Tibial nerve (tissue), 4 donors: ENCODE results near the gene NFATC3. TPM values are rescaled to one million over a fixed set of nuclear protein-coding genes. Genes with fewer than 3 reads are reported as not detected.

Experiments
- DNase-seq, 2 donors: peaks; one replicate each; pipeline ENCODE4 v3.0.0-alpha.2; 2019; ENCODE audit warnings: low spot score in 2 of 2
- H3K27ac ChIP-seq, 4 donors: fragments of 200-600 bp; sonication (generic) in 3 of 4; one replicate each; pipeline ENCODE4 v1.5.1; 2017 to 2019; ENCODE audit warnings: mild to moderate bottlenecking in 1 of 4
- H3K27me3 ChIP-seq, 2 donors: fragments of 200-600 bp; sonication (generic) in 1 of 2; one replicate each; pipeline versions ENCODE4 v1.5.1 to v1.6.0; 2017 to 2019
- H3K36me3 ChIP-seq, 3 donors: fragments of 200-600 bp; sonication (generic); one replicate each; pipeline ENCODE4 v1.5.1; 2018 to 2019
- H3K4me1 ChIP-seq, 4 donors: fragments of 200-600 bp; sonication (generic) in 3 of 4; one replicate each; pipeline ENCODE4 v1.5.1; 2017 to 2019
- H3K4me3 ChIP-seq, 4 donors: fragments of 200-600 bp; sonication (generic) in 3 of 4; one replicate each; pipeline ENCODE4 v1.5.1; 2017 to 2019; ENCODE audit warnings: mild to moderate bottlenecking in 1 of 4, moderate library complexity in 1 of 4
- H3K9me3 ChIP-seq, 4 donors: fragments of 200-600 bp; sonication (generic) in 3 of 4; one replicate each; pipeline ENCODE4 v1.5.1; 2017 to 2019
- CTCF ChIP-seq, 5 experiments: fragments of 200-600 bp in 3 of 5; fragments of 450-650 bp in 2 of 5; sonication (generic) in 3 of 5; IDR thresholded peaks; one replicate each; pipeline ENCODE4 v1.5.1; 2016 to 2019; ENCODE audit warnings: antibody characterized with exemption in 5 of 5, mild to moderate bottlenecking in 3 of 5, moderate library complexity in 2 of 5
- EP300 ChIP-seq, 2 donors: sonication (generic); formaldehyde crosslinking; IDR thresholded peaks; one replicate each; pipeline ENCODE4 v1.6.1; 2017; ENCODE audit warnings: antibody characterized with exemption in 2 of 2, mild to moderate bottlenecking in 1 of 2
- POLR2A ChIP-seq, 2 donors: fragments of 450-650 bp; IDR thresholded peaks; one replicate each; pipeline ENCODE4 v1.6.1; 2017; ENCODE audit warnings: antibody characterized with exemption in 2 of 2, mild to moderate bottlenecking in 2 of 2, moderate library complexity in 2 of 2
- WGBS, 2 donors: methylation state at CpG; one replicate each; pipeline ENCODE4 v1.1.5; 2018; 5-methylcytosine and 5-hydroxymethylcytosine counted together
- total RNA-seq, 4 donors: library from RNA; depleted of rRNA; stranded (reverse); fragments of >200 nt; gene quantifications; one replicate each; pipeline ENCODE4 v1.1.0, GENCODE V29; 2016

Gene NFATC3
- total RNA-seq, 4 donors from 2014 or later: 81.4 to 105 (median 97.1) TPM

GRCh38 chr16:68272507-68273209 is 187.5 kb downstream of the NFATC3 start:
- DNase-seq: no peak
- H3K4me3 ChIP-seq: no peak overlapping the region
- no peak for TF ChIP-seq CTCF (IDR thresholded peaks at IDR 0.05)
- no peak for TF ChIP-seq EP300 (IDR thresholded peaks at IDR 0.05)
- no peak for TF ChIP-seq POLR2A (IDR thresholded peaks at IDR 0.05)
- 94 to 97% methylated on average over 4 of the region's 4 CpGs for WGBS, 2 donors
- peaks cover 0 to 54% (median 8%) of the 10 kb centered on the region in 4 donors for H3K4me1 ChIP-seq
- peaks cover 0 to 21% (median 0%) of the 10 kb centered on the region in 3 donors for H3K36me3 ChIP-seq
- no peaks in the 10 kb centered on the region for H3K9me3 ChIP-seq
- H3K27ac ChIP-seq: peak overlapping the region in 3 of 4 donors; percentile 10 to 73 (median 43)
- no peaks in the 10 kb centered on the region for H3K27me3 ChIP-seq

- peak overlapping the region in 3 of 4 donors; percentile 10 to 73 (median 43) for H3K27ac ChIP-seq
- 94 to 95% methylated on average over 5 of the region's 5 CpGs for WGBS, 2 donors
- DNase-seq: no peak
- no peak overlapping the region for H3K4me3 ChIP-seq
- H3K36me3 ChIP-seq: peaks cover 0 to 24% (median 0%) of the 10 kb centered on the region in 3 donors
- TF ChIP-seq CTCF (IDR thresholded peaks at IDR 0.05) (no peak), POLR2A (IDR thresholded peaks at IDR 0.05) (no peak)
- H3K9me3 ChIP-seq: no peaks in the 10 kb centered on the region
- H3K27me3 ChIP-seq: no peaks in the 10 kb centered on the region
- H3K4me1 ChIP-seq: peaks cover 0 to 52% (median 8%) of the 10 kb centered on the region in 4 donors
Observed at GRCh38 chr16:68273459-68273858, 188.3 kb downstream of the NFATC3 start.

- H3K9me3 ChIP-seq: no peaks in the 10 kb centered on the region
- H3K36me3 ChIP-seq: peaks cover 0 to 24% (median 0%) of the 10 kb centered on the region in 3 donors
- no peak overlapping the region for H3K4me3 ChIP-seq
- H3K4me1 ChIP-seq: peaks cover 0 to 48% (median 8%) of the 10 kb centered on the region in 4 donors
- DNase-seq: no peak
- 92% methylated on average over 8 of the region's 8 CpGs for WGBS, 2 donors
- H3K27me3 ChIP-seq: no peaks in the 10 kb centered on the region
- TF ChIP-seq EP300 (IDR thresholded peaks at IDR 0.05) (no peak), CTCF (IDR thresholded peaks at IDR 0.05) (no peak), POLR2A (IDR thresholded peaks at IDR 0.05) (no peak)
- H3K27ac ChIP-seq: peak overlapping the region in 1 of 4 donors; percentile 73
Observed at GRCh38 chr16:68273896-68274295, 188.7 kb downstream of the NFATC3 start.

GRCh38 chr16:68274441-68274840 is 189.3 kb downstream of the NFATC3 start:
- TF ChIP-seq CTCF (IDR thresholded peaks at IDR 0.05): no peak
- TF ChIP-seq POLR2A (IDR thresholded peaks at IDR 0.05): no peak
- no peak for TF ChIP-seq EP300 (IDR thresholded peaks at IDR 0.05)
- Histone ChIP-seq H3K9me3 (no peaks in the 10 kb centered on the region), H3K27ac (peak overlapping the region in 1 of 4 donors; percentile 73), H3K36me3 (peaks cover 0 to 24% (median 0%) of the 10 kb centered on the region in 3 donors), H3K4me3 (no peak overlapping the region), H3K4me1 (peaks cover 0 to 46% (median 8%) of the 10 kb centered on the region in 4 donors), H3K27me3 (no peaks in the 10 kb centered on the region)
- 83 to 100% methylated on average over 4 of the region's 4 CpGs for WGBS, 2 donors
- DNase-seq: no peak

GRCh38 chr16:68275611-68276191 is 190.5 kb downstream of the NFATC3 start:
- Histone ChIP-seq H3K4me1 (peaks cover 0 to 53% (median 9%) of the 10 kb centered on the region in 4 donors), H3K9me3 (no peaks in the 10 kb centered on the region), H3K4me3 (no peak overlapping the region), H3K27ac (peak overlapping the region in 3 of 4 donors; percentile 57 to 77 (median 73)), H3K27me3 (no peaks in the 10 kb centered on the region), H3K36me3 (peaks cover 0 to 24% (median 0%) of the 10 kb centered on the region in 3 donors)
- DNase-seq: no peak
- TF ChIP-seq POLR2A (IDR thresholded peaks at IDR 0.05) (no peak), CTCF (IDR thresholded peaks at IDR 0.05) (no peak)
- WGBS, 2 donors: 62 to 72% methylated on average over 4 of the region's 4 CpGs
